ENCODE results near the gene NFAT5. TPM values are rescaled to one million over a fixed set of nuclear protein-coding genes. Genes with fewer than 3 reads are reported as not detected.
"Not testable (repeated sequence)": the region's sequence is repeated elsewhere in the genome, so short reads cannot be mapped to it uniquely, and the experiment has no call there.

NFAT5 gene, protein sequence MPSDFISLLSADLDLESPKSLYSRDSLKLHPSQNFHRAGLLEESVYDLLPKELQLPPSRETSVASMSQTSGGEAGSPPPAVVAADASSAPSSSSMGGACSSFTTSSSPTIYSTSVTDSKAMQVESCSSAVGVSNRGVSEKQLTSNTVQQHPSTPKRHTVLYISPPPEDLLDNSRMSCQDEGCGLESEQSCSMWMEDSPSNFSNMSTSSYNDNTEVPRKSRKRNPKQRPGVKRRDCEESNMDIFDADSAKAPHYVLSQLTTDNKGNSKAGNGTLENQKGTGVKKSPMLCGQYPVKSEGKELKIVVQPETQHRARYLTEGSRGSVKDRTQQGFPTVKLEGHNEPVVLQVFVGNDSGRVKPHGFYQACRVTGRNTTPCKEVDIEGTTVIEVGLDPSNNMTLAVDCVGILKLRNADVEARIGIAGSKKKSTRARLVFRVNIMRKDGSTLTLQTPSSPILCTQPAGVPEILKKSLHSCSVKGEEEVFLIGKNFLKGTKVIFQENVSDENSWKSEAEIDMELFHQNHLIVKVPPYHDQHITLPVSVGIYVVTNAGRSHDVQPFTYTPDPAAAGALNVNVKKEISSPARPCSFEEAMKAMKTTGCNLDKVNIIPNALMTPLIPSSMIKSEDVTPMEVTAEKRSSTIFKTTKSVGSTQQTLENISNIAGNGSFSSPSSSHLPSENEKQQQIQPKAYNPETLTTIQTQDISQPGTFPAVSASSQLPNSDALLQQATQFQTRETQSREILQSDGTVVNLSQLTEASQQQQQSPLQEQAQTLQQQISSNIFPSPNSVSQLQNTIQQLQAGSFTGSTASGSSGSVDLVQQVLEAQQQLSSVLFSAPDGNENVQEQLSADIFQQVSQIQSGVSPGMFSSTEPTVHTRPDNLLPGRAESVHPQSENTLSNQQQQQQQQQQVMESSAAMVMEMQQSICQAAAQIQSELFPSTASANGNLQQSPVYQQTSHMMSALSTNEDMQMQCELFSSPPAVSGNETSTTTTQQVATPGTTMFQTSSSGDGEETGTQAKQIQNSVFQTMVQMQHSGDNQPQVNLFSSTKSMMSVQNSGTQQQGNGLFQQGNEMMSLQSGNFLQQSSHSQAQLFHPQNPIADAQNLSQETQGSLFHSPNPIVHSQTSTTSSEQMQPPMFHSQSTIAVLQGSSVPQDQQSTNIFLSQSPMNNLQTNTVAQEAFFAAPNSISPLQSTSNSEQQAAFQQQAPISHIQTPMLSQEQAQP (N-terminal part only)
- total RNA-seq (2014; rRNA removed; shearing (Covaris generic)): 4.2 and 5.8 TPM in 2 replicates
- 7.5 and 10.6 TPM in 2 replicates for polyA plus RNA-seq (2015; cell fraction: cytosol; rRNA removed)
- polyA plus RNA-seq (2015; cell fraction: nucleus; rRNA removed): 25.6 and 26.5 TPM in 2 replicates

GRCh38 chr16:69565671-69566239 is at the start of gene NFAT5:
TSS of gene NFAT5 (plus strand) at chr16:69565966. CDS start at chr16:69566302, 336 bp downstream.
- peak; percentile 86 for DNase-seq (ENCODE audit: low read depth)

- DNase-seq (ENCODE audit: low read depth): not testable (repeated sequence)
These were observed 47.9 kb upstream of the NFAT5 start for GRCh38 chr16:69517914-69518313.

- DNase-seq (ENCODE audit: low read depth): no peak
These were observed 45.4 kb upstream of the NFAT5 start for GRCh38 chr16:69520413-69520799.

DNA sequence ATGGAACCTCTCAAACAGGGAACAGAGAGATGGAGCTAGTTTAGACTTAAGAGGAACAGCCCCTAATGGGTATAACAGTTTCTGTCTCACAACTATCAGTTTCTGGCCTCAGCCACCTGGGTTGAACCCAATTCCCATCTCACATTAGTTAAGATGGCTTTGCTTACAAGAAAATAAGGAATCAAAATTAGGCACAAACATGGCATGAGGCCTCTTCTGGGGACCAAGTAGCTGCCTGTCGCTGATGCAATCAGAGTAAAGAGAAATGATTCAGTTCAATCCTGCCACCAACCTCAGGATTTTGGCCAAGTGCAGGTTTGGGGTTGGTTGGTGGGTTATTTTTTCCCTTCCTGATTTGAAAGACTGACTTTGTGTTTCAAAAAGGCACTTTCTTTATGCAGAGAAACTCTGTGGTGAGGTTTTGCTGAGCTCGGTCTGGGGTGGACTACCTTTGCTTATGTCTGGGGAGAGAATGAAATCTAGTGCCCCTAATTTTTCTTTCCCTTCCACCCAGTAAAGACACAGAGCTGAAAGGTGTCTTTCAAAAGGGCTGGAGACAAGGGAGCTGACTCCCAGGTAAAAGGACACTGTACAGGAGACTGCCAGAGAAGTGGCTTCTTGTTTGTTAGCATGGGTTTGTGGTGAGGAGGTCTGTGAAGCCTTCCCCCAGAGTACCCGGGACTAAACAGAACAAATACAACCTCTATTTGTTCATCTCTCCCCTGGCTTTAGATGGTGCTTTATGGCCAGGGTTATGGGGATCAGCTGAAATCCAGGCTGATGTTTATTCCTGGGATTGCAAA is 44.8 kb upstream of the NFAT5 start:
- DNase-seq (ENCODE audit: low read depth): no peak

- DNase-seq (ENCODE audit: low read depth): no peak
These were observed 43.7 kb upstream of the NFAT5 start for GRCh38 chr16:69522041-69522578.

DNA sequence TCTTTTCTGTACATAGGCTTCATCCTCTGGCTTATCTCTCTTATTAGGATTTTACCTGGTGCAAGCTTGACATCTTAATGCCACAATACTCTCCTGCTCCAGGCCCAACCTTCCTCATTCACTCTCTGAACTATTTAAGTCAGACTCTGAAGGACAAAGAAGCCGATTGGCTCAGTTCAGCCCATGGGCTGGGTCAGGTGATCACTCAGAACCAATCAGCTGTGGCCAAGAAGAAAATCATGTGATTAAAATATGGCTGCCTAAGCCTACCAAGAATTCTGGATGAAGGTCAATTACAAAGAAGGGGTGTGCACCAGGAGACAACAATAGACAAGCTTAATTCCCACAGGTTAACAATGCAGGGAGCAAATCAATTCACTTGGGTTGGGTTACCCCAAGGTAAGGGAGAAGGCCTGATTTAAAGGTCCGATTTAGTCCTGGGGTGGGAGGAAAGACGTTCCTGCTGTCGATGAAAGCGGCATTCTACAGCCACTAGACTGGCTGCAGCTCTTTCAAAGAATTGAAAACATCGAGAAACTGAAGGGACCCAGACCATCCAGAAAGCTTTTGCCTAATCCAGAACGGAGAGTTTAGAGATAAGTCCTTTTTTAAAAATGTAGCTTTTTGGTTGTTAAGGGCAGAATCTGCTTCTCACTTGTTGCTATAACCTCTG is 42.9 kb upstream of the NFAT5 start:
- DNase-seq (ENCODE audit: low read depth): peak; percentile 72

- DNase-seq (ENCODE audit: low read depth): no peak
These were observed 42.0 kb upstream of the NFAT5 start for GRCh38 chr16:69523566-69524305.

- no peak for DNase-seq (ENCODE audit: low read depth)
These were observed 38.7 kb upstream of the NFAT5 start for GRCh38 chr16:69526831-69527655.

DNA sequence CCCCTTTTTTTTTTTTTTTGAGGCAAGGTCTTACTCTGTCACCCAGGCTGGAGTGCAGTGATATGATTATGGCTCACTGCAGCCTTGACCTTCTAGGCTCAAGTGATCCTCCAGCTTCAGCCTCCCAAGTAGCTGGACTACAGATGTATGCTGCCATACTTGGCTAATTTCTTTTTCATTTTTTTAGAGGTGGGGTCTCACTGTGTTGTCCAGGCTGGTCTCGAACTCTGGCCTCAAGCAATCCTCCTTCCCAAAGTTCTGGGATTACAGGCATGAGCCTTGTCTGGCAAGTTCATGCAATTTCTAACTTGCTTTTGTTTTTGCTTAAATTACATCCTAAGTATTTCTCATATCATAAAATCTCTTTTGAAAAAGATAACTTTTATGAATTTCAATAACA is 33.8 kb upstream of the NFAT5 start:
- DNase-seq (ENCODE audit: low read depth): no peak

DNA sequence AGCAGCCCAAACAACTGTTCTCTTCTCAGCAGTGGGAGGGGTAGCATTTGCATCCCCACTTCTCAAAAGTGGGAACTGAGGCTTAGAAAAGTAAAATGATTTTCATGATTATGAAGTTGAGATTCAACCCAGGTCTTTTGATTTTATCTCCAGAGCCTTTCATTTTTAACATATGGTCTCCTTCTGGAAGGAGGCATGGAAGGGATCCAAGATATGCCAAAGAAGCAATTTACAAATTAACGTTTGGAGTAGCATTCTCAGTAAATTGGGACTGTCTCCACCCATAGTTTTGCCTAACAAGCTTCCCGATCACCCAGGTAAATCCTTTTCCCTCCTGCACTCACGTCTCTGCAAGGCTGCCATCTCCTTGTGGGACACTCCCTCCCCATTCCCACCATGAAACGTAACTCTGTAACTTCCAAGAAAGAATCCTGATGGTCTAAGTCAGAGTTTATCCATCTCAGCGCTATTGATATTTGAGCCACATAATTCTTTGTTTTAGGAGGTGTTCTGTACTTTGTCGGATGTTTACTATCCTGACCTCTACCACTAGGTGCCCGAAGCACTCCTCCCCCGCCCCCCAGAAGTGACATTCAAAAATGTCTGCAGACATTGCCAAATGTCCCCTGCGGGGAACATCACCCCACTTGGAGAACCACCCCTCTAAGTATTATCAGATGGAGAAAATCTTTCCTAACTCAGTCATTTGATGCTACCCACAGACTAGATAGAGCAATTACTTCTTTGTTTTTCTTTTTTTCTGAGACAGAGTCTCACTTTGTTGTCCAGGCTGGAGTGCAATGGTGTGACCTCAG is 32.9 kb upstream of the NFAT5 start:
- no peak for DNase-seq (ENCODE audit: low read depth)

DNA sequence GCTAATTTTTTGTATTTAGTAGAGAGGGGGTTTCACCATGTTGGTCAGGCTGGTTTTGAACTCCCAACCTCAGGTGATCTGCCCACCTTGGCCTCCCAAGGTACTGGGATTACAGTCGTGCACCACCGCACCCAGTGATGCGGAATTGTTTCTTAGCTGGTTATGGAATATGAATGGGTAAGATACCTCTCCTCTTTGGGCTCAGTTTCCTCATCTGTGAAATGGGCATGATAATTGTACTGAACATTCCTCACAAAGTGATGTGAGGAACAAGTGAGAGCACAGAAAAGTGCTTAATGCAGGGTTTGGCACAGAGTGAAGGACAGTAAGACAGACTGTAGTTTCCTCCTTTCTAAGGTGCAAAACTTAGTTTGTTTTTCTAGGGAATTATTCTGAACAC is 31.0 kb upstream of the NFAT5 start:
- DNase-seq (ENCODE audit: low read depth): no peak

- peak; percentile 61 for DNase-seq (ENCODE audit: low read depth)
These were observed 30.4 kb upstream of the NFAT5 start for GRCh38 chr16:69535123-69536050.

DNA sequence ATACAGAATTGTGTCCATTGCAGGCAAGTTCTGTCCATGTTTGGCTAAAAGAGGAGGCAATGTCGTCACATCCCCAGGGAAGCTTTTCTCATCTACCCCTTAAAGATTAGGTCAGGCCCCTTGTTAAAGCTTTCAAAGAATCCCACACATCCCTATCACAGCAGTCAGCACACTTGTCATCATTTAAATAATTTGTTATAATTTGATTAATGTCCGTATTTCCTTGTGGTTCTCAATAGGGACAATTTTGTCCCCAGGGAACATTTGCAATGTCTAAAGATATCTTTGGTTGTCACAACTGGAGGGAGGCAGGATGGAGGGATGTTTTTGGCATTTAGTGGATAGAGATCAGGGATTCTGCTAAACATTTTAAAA is 28.1 kb upstream of the NFAT5 start:
- no peak for DNase-seq (ENCODE audit: low read depth)

DNA sequence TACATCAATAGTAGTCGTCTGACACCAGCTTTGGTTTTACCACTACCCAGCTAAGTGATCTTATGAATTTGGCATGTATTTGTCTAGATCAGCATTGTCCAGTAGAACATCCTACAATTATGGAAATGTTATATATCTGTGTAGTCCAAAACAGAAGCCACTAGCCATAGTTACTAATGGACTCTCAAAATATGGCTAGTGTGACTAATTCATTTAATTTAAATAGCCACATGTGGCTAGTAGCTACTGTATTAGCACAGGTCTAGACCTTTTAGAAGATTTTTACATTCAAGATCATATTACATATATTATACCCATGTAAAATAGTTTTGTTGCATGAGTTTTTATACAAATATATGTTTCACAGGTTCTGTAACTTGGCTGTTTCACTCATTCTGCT is 27.0 kb upstream of the NFAT5 start:
- DNase-seq (ENCODE audit: low read depth): no peak

DNA sequence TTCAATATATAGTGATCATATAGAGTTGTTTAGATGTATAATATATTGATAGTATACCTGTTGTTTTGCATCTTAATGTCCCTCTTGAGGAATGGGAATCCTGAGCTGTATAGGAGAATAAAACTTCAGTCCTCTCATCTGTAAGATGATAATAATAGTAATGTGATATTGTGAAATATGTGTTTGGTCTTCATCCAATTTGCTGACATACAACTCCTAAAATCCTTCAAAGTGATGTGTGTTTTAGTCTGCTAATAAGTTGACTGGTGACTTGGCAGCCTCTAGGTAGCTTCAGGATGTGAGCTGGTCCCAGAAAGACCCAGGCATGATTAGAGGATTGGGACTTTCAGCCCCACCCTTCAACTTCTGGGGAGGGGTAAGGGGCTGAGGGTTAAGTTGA is 22.8 kb upstream of the NFAT5 start:
- no peak for DNase-seq (ENCODE audit: low read depth)

DNA sequence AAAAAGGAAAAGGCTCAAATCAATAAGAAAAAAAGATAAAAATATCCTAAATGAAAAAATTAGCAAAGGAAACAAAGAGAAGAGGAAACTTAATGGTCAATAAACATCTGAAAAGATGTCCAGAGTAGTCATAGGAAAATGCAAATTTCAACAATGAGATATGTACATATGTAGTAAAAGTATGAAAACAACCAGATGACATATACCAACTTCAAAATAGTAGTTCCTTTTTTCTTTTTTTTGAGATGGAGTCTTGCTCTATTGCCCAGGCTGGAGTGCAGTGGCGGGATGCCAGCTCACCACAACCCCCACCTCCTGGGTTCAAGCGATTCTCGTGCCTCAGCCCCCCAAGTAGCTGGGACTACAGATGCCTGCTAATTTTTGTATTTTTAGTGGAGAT is 21.7 kb upstream of the NFAT5 start:
- DNase-seq (ENCODE audit: low read depth): no peak

All from HT1080 (cell line).